CD1c-positive myeloid dendritic cell (primary cell): ENCODE data around the gene TMPRSS13.

Experiments used
- DNase-seq: peaks from one replicate; pipeline ENCODE4 v3.0.0-alpha.2; 2016; ENCODE audit errors: extremely low spot score

Gene TMPRSS13

DNA sequence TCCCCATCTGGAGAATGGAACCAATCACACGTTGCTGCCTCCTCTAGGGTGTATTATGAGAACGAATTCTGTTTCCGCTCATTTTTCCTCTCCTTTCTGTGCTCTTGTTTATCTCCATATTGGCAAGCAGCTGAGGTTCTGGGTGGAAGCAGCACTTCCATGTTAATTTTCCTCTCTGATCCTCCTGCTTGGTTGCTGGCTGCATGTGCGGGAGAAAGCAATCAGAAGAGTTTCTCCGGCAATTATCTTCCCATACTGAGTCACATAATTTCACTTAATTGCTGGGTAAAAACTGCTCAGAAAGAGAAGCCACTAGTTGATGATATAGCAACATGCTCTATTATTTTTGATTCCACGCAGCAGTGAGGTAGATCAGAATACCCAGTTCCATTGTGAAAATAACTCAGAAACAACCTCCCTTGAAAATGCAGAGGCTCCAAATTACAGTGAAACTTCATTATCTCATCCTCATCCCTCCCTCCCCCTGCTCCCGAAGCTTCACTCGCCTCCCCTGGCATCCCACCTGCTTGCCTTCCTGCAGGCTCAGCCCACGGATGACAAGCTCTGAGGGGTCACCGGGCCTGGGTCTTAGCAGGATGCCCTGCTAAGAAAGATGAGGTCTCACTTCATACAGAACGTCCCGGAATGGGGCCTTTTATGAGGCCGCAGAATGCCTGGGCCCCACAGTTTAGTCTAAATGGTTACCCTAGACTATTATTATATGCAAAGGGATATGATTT is 73.1 kb downstream of the TMPRSS13 start:
- DNase-seq = no peak

DNA sequence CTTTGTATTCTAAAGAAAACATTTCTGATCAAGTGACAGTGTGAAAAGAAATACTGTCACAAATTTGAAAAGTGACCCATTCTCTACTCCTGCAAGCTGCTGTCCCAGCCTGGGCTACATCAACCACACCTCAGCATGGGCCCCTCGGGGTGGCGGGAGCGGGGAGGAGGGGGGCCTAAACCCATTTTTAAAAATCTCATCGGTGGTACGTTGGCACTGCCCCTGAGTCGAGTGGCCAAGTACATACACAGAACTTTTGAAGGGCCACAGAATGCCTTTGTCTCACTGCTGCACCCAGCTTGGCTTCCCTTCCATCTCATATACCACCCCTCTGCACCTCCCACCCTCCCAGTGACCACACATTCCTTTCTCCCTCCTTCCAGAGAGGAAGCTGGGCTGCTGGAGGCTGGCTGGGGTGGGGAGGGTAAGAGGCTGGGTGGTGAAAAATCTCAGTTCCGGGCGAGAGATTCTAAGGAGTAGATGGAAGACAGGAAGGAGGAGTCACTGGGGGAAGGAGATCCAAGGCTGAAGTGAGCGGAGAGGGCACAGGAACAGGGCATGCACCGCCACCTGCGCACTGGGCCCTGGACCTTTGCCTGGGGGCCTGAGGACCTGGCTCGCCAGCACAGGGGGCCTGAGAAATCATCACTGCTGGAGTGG is 73.9 kb downstream of the TMPRSS13 start:
- no peak for DNase-seq

DNA sequence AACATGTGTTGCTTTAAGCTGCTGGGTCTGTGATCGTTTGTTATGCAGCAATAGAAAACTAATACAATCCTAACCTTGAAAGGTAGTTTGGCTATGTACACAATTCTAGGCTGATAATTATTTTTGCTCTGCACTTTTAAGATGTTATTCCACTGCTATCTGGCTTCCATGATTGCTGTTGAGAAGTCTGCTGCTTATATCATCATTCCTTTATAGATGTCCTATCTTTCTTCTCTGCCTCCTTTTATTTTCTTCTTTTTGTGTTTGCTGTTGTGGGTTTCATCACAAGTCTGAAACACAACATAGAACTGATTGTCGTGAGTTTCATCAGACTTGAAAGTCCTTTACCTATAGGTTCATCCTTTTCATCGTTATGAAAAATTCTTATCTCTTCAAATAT is 76.9 kb downstream of the TMPRSS13 start:
- DNase-seq = no peak

DNA sequence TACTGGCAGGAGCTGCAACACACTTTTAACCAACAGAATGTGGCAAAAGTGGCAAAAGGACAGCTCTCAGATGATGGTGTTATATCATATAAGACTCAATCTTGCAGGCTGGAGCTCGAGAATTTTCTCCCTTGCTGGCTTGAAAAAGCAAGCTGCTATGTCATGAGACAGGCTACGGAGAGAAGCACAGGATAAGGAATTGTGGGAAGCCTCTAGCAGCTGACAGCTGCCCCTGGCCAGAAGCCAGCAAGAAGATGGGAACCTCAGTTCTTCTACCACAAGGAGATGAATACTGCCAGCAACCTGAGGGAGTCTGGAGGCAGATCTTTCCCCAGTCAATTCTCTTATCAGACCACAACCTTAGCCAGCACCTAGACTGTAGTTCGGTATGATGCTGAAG is 77.3 kb downstream of the TMPRSS13 start:
- no peak for DNase-seq

DNA sequence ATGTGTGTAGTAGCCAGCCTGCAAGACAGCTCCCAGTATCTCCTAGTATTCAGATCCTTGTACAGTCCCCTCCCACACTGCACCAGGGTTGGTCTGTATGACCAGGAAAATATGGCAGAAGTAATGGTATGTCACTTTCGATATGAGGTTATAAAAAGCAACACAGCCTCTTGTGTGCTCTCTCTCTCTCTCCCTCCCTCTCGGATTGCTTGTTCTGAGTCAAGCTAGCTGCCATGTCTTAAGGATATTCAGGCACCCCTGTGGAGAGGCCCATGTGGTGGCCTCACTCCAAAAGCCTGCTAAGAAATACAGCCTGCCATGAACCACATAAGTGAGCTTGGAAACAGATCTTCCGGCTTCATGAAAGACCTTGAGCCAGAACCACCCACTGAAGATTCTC is 78.1 kb downstream of the TMPRSS13 start:
- DNase-seq = peak; percentile 29
